Iris pigment epithelial cell (primary cell): ENCODE measurements around the gene ABCF2.

Source experiments
- DNase-seq: peaks from one replicate; pipeline ENCODE4 v3.0.0-alpha.2; 2011; ENCODE audit warnings: low read depth

The ABCF2 gene

GRCh38 chr7:151173386-151174245, 53.4 kb downstream of the ABCF2 start:
- no peak for DNase-seq

GRCh38 chr7:151172273-151173141, 54.5 kb downstream of the ABCF2 start:
- peak; percentile 44 for DNase-seq

GRCh38 chr7:151168787-151169162, 58.2 kb downstream of the ABCF2 start:
- no peak for DNase-seq

- no peak for DNase-seq
Measured at GRCh38 chr7:151168003-151168786, 58.8 kb downstream of the ABCF2 start.

GRCh38 chr7:151167197-151167961, 59.6 kb downstream of the ABCF2 start, which contains the start of gene GBX1:
Gene GBX1 (minus strand): TSS chr7:151167694. CDS start chr7:151167548, 146 bp downstream.
- peak; percentile 18 for DNase-seq

- no peak for DNase-seq
Measured at GRCh38 chr7:151166629-151167196, 60.3 kb downstream of the ABCF2 start.
